Activated T-cell treated with anti-CD3 and anti-CD28 coated beads, Interleukin-2, amount 50 U/mL, for 72 hours (primary cell): ENCODE results near the gene TOM1. TPM values are rescaled to one million over a fixed set of nuclear protein-coding genes. Genes with fewer than 3 reads are reported as not detected.
"Not testable (repeated sequence)": the region's sequence is repeated elsewhere in the genome, so short reads cannot be mapped to it uniquely, and the experiment has no call there.

Source experiments
- ATAC-seq, 2 donors: fragments of 150-1000 bp; cut with Tn5 transposase; replicated peaks in 1 of 2; 2 replicates each; pipeline ENCODE4 v1.10.0; 2021; ENCODE audit warnings: moderate library complexity in 2 of 2, mild to moderate bottlenecking in 1 of 2
- DNase-seq, 2 donors: peaks; one replicate each; pipeline ENCODE4 v3.0.0; 2021 to 2022; ENCODE audit warnings: mixed read lengths in 1 of 2
- H3K27ac Mint-ChIP-seq: one replicate; pipeline ENCODE4 v1.8.0; 2022; ENCODE audit warnings: mild to moderate bottlenecking, moderate library complexity, mixed read lengths
- H3K27me3 Mint-ChIP-seq: one replicate; pipeline ENCODE4 v1.8.0; 2022; ENCODE audit warnings: low read depth, mixed read lengths
- H3K36me3 Mint-ChIP-seq, 2 donors: one replicate each; pipeline ENCODE4 v1.8.0; 2022; ENCODE audit warnings: mixed read lengths in 2 of 2, mild to moderate bottlenecking in 1 of 2; ENCODE audit not compliant: insufficient read depth in 2 of 2
- H3K4me1 Mint-ChIP-seq: one replicate; pipeline ENCODE4 v1.8.0; 2022; ENCODE audit warnings: low read depth, mixed read lengths
- H3K4me3 Mint-ChIP-seq, 2 donors: one replicate each; pipeline ENCODE4 v1.8.0; 2022; ENCODE audit warnings: mild to moderate bottlenecking in 2 of 2, mixed read lengths in 2 of 2, moderate library complexity in 2 of 2
- H3K9me3 Mint-ChIP-seq, 2 donors: one replicate each; pipeline ENCODE4 v1.8.0; 2022; ENCODE audit warnings: mixed read lengths in 2 of 2
- total RNA-seq, 2 donors: library from RNA; stranded (reverse); gene quantifications; one replicate each; pipeline ENCODE4 v1.2.3, GENCODE V29; 2022

The TOM1 gene
- total RNA-seq, 2 donors from 2014 or later, result 38.4 to 40.4 TPM

DNA sequence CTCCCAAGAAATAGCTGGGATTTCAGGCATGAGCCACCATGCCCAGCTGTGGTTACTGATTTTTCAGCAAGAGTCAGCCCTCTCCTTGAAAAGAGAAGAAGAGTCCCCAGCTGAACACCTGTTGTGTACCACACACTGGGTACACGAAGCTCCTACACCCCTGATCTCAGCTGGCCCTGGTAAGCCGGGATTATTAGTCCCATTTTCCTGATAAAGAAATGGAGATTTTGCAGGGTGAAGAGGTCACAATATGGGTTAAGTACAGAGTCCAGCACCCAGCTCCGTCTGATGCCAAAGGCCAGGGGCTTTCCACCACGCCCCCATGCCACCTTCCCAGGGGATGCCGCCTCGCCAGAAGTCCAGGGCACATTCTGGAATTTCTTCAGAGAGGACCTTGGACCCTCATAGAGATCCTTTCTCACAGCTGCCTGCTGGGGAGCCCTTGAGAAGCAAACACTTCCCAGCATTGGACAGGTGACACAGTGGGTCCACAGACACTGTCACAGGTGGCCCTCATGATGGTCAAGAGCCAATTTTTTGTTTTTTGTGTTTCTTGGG lies 61.4 kb downstream of the TOM1 start:
- no peaks in the 10 kb centered on the region for H3K4me1 Mint-ChIP-seq
- ATAC-seq (no peak), DNase-seq (no peak)
- no peak overlapping the region for H3K27ac Mint-ChIP-seq
- no peaks in the 10 kb centered on the region for H3K9me3 Mint-ChIP-seq
- H3K4me3 Mint-ChIP-seq, result no peak overlapping the region
- H3K36me3 Mint-ChIP-seq, result no peaks in the 10 kb centered on the region
- H3K27me3 Mint-ChIP-seq, result peaks cover 11% of the 10 kb centered on the region

DNA sequence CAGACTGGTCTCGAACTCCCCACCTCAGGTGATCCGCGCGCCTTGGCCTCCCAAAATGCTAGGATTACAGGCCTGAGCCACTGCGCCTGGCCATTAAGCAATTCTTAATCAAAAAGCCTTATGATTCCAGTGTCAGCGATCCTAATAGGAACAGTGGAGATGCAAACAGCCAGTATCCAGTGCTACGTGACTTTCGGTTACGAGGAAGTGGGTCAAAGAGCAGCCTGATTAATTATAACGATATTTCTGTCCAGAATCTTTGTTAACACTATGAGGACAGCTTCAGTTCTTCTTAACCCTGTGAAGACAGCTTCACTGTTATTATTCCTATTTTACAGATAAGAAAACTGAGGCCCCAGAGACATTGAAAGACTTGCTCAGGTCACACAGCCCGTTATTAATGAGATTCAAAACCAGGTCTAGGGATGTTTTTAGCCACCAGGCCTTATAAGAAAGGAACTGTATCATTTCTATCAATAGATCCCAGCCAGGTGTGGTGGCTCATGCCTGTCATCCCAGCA lies 63.9 kb downstream of the TOM1 start:
- Mint-ChIP-seq H3K9me3 (no peaks in the 10 kb centered on the region), H3K4me1 (no peaks in the 10 kb centered on the region), H3K36me3 (no peaks in the 10 kb centered on the region), H3K4me3 (no peak overlapping the region), H3K27me3 (peaks cover 19% of the 10 kb centered on the region), H3K27ac (no peak overlapping the region)
- no peak for ATAC-seq
- DNase-seq, result no peak

DNA sequence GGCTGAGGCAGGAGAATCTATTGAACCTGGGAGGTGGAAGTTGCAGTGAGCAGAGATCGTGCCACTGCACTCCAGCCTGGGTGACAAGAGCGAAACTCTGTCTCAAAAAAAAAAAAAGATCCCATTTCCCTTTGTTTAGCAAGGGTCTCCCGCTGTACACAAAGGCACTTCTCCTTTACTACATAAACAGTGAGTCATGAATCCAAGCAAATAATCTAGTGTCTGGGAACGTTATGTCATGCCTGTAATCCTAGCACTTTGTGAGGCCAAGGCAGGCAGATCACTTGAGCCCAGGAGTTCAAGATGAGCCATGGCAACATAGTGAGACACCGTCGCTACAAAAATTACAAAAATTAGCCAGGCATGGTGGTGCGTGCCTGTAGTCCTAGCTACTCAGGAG lies 64.5 kb downstream of the TOM1 start:
- peaks cover 25% of the 10 kb centered on the region for H3K27me3 Mint-ChIP-seq
- ATAC-seq, H3K4me1 Mint-ChIP-seq, H3K27ac Mint-ChIP-seq, H3K4me3 Mint-ChIP-seq, H3K36me3 Mint-ChIP-seq, H3K9me3 Mint-ChIP-seq, DNase-seq: not testable (repeated sequence)

DNA sequence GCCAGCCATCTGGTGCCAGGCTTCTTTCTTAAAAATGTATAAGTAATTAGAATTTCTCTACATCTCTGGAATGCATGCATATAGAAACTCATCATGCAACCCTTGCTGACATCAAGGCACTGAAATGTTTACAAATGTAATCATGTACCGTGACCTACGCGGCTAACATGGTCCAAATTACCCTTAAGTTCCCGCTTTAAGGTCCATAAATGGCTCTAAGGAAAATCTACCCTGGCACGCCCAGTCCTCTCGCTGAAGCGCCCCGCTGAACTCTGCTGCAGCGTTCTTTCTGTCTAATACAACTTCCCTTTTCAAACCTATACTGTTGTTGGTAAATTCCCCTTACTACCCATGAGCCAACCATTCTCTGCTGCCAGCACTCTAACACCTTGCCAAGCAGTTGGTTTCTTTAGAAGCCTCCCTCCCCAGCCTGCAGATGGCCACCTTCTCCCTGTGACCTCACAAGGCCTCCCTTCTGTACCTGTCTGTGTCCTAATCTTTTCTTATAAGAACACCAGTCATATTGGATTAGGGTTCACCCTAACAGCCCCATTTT lies 67.7 kb downstream of the TOM1 start:
- H3K9me3 Mint-ChIP-seq, result no peaks in the 10 kb centered on the region
- ATAC-seq (no peak), DNase-seq (no peak)
- no peak overlapping the region for H3K27ac Mint-ChIP-seq
- H3K4me3 Mint-ChIP-seq, result no peak overlapping the region
- H3K36me3 Mint-ChIP-seq, result no peaks in the 10 kb centered on the region
- peaks cover 5% of the 10 kb centered on the region for H3K4me1 Mint-ChIP-seq
- peaks cover 29% of the 10 kb centered on the region for H3K27me3 Mint-ChIP-seq

DNA sequence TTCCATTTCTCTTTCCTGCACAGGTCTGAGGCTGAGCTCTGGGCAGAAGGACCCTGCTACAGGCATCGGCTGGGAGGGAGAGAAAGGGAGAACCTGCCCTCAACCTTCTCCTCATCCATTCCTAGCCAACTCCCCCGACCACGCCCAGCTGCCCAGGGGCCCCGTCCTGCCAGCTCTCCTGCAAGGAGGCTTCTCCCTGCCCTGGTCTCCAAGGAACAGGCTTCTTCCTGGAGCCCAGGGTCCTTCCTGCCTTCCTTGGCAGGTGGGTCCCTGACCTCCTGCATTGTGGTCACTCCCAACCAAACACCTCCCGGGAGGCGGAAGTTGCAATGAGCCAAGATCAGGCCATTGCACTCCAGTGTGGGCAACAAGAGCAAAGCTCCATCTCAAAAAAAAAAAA lies 68.7 kb downstream of the TOM1 start:
- Mint-ChIP-seq H3K9me3 (no peaks in the 10 kb centered on the region), H3K27ac (no peak overlapping the region), H3K4me1 (peaks cover 5% of the 10 kb centered on the region), H3K36me3 (no peaks in the 10 kb centered on the region), H3K4me3 (no peak overlapping the region), H3K27me3 (peaks cover 29% of the 10 kb centered on the region)
- no peak for ATAC-seq
- DNase-seq, result no peak

DNA sequence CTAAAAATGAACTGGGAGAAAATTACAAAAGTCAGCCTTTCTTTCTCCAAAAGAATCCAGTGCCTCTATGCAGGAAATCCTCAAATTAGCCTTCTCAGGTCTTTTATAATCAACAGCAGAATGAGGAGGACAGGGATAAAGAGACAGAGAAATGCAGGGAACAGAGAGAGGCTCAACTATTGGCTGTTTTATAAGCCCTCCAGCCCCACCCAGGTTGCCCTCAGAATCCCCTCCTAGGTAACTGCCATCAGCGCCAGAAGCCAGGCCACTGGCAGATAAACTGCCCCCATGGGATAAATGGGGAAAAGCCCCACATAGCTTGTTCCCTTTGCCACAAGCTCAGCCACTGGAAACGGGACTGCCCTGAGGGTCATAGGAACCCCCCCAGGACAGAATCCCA lies 70.3 kb downstream of the TOM1 start:
- Mint-ChIP-seq H3K4me3 (no peak overlapping the region), H3K27ac (no peak overlapping the region), H3K4me1 (peaks cover 5% of the 10 kb centered on the region), H3K9me3 (no peaks in the 10 kb centered on the region), H3K36me3 (no peaks in the 10 kb centered on the region), H3K27me3 (peaks cover 29% of the 10 kb centered on the region)
- no peak for ATAC-seq
- DNase-seq, result no peak

DNA sequence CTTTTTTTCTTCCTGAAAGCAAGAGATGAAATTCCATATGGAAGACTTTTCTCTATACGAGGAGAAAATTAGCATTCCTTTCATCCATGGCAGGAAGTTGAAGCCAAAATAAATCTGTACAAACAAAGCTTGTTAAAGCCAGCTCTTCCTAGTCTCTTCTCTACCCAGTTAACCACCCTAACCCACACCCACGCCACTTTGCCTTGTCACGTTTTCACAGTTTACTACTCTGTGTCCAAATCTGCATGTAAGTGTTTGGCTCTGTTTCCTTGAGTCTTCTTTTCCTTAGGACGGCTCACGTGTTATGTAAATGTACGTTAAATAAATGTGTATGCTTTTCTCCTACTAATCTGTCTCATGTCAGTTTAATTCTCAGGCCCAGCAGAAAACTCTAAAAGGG lies 74.1 kb downstream of the TOM1 start:
- no peaks in the 10 kb centered on the region for H3K9me3 Mint-ChIP-seq

DNA sequence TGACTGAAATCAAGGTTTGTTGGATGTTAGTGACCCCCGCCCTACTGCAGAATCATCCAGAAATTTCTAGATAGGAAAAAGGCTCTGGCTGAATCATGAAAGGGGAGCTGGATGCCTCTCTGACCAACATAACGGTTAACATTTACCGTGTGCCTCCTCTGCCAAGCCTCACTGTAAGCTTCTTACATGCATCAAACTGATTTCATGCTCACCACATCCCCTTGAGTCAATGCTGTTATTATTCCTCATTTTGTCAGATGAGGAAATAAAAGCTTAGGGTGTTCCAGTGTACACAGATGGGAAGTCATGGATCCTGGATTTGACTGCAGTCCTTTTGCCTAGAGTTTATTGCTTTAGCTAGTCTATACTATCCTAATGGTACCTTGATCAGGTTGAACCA lies 75.3 kb downstream of the TOM1 start:
- no peak overlapping the region for H3K4me3 Mint-ChIP-seq
- H3K27me3 Mint-ChIP-seq, result peaks cover 7% of the 10 kb centered on the region
- no peaks in the 10 kb centered on the region for H3K9me3 Mint-ChIP-seq
- DNase-seq (no peak), ATAC-seq (no peak)
- H3K36me3 Mint-ChIP-seq, result no peaks in the 10 kb centered on the region
- no peak overlapping the region for H3K27ac Mint-ChIP-seq
- peaks cover 22% of the 10 kb centered on the region for H3K4me1 Mint-ChIP-seq

More for the DNA sequence above, 74.1 kb downstream of the TOM1 start:
- Mint-ChIP-seq H3K4me1 (peaks cover 22% of the 10 kb centered on the region), H3K36me3 (no peaks in the 10 kb centered on the region), H3K4me3 (no peak overlapping the region), H3K27me3 (peaks cover 14% of the 10 kb centered on the region), H3K27ac (no peak overlapping the region)
- DNase-seq, result no peak
- ATAC-seq, result no peak

GRCh38 chr22:35375526-35375925 lies 75.8 kb downstream of the TOM1 start:
- DNase-seq (no peak), ATAC-seq (no peak)
- Mint-ChIP-seq H3K4me3 (no peak overlapping the region), H3K4me1 (peaks cover 22% of the 10 kb centered on the region), H3K27me3 (peaks cover 12% of the 10 kb centered on the region), H3K9me3 (no peaks in the 10 kb centered on the region), H3K36me3 (no peaks in the 10 kb centered on the region), H3K27ac (no peak overlapping the region)

GRCh38 chr22:35376728-35377472 lies 77.2 kb downstream of the TOM1 start:
- H3K4me3 Mint-ChIP-seq, result peak overlapping the region; percentile 3 to 48

GRCh38 chr22:35377735-35378134 lies 78.0 kb downstream of the TOM1 start:
- no peak for ATAC-seq
- peaks cover 17% of the 10 kb centered on the region for H3K4me1 Mint-ChIP-seq
- no peak for DNase-seq
- H3K27ac Mint-ChIP-seq, result peak overlapping the region; percentile 56
- no peaks in the 10 kb centered on the region for H3K9me3 Mint-ChIP-seq
- peaks cover 26% of the 10 kb centered on the region for H3K27me3 Mint-ChIP-seq
- no peaks in the 10 kb centered on the region for H3K36me3 Mint-ChIP-seq
- peak overlapping the region in 1 of 2 donors; percentile 2 for H3K4me3 Mint-ChIP-seq

More at GRCh38 chr22:35376728-35377472, 77.2 kb downstream of the TOM1 start:
- Mint-ChIP-seq H3K4me1 (peaks cover 20% of the 10 kb centered on the region), H3K27me3 (peaks cover 22% of the 10 kb centered on the region), H3K36me3 (no peaks in the 10 kb centered on the region), H3K27ac (peak overlapping the region; percentile 56), H3K9me3 (no peaks in the 10 kb centered on the region)
- peak in 1 of 2 donors; percentile 20 for ATAC-seq
- DNase-seq, result peak; percentile 18 to 22

GRCh38 chr22:35378621-35379020 lies 78.9 kb downstream of the TOM1 start:
- Mint-ChIP-seq H3K4me1 (peaks cover 17% of the 10 kb centered on the region), H3K27ac (no peak overlapping the region), H3K4me3 (no peak overlapping the region), H3K36me3 (no peaks in the 10 kb centered on the region), H3K9me3 (no peaks in the 10 kb centered on the region), H3K27me3 (peaks cover 33% of the 10 kb centered on the region)
- DNase-seq (no peak), ATAC-seq (no peak)

- Mint-ChIP-seq H3K4me3 (no peak overlapping the region), H3K9me3 (no peaks in the 10 kb centered on the region), H3K36me3 (no peaks in the 10 kb centered on the region), H3K4me1 (peaks cover 17% of the 10 kb centered on the region), H3K27ac (no peak overlapping the region), H3K27me3 (peaks cover 40% of the 10 kb centered on the region)
- ATAC-seq (no peak), DNase-seq (no peak)
These were observed 79.7 kb downstream of the TOM1 start for GRCh38 chr22:35379146-35379993.
